ENCODE measurements around the gene CUL3. TPM values are rescaled to one million over a fixed set of nuclear protein-coding genes. Genes with fewer than 3 reads are reported as not detected.
A peak's percentile ranks its signal among the peaks of the same experiment; 100 is the strongest.
"Not testable (repeated sequence)": the region's sequence is repeated elsewhere in the genome, so short reads cannot be mapped to it uniquely, and the experiment has no call there.

Gene CUL3
- total and polyA plus RNA-seq, 5 donors, result 61.2 to 72.4 (median 65.3) TPM

DNA sequence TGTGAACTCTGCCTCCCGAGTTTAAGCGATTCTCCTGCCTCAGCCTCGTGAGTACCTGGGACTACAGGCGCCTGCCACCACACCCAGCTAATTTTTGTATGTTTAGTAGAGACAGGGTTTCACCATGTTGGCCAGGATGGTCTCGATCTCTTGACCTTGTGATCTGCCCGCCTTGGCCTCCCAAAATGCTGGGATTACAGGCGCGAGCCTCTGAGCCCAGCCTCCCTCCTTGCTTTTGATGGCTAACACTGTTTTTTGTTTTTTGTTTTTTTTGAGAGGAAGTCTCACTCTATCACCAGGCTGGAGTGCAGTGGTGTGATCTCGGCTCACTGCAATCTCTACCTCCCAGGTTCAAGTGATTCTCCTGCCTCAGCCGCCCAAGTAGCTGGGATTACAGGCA is 68.8 kb downstream of the CUL3 start:
- H3K9me3 ChIP-seq (ENCODE audit: control insufficient read depth, low read length); H3K4me1 ChIP-seq (ENCODE audit: control insufficient read depth, insufficient read depth, low read length); H3K27me3 ChIP-seq (ENCODE audit: control insufficient read depth, insufficient read depth); H3K4me3 ChIP-seq (ENCODE audit: low read length); H3K27ac ChIP-seq (ENCODE audit: low read length); DNase-seq; intact Hi-C loops (cut with DNase I); ATAC-seq: not testable (repeated sequence)
- WGBS, result 97% methylated on average over 10 of the region's 10 CpGs

GRCh38 chr2:224513991-224514390 is 71.2 kb downstream of the CUL3 start:
- H3K27ac ChIP-seq (ENCODE audit: low read length), result no peak overlapping the region
- H3K27me3 ChIP-seq (ENCODE audit: control insufficient read depth, insufficient read depth), result no peaks in the 10 kb centered on the region
- no peaks in the 10 kb centered on the region for H3K4me1 ChIP-seq (ENCODE audit: control insufficient read depth, insufficient read depth, low read length)
- no peaks in the 10 kb centered on the region for H3K9me3 ChIP-seq (ENCODE audit: control insufficient read depth, low read length)
- intact Hi-C loops (cut with DNase I), result no loop called here
- DNase-seq (no peak), ATAC-seq (no peak)
- 50% methylated on average over 3 of the region's 3 CpGs for WGBS
- H3K4me3 ChIP-seq (ENCODE audit: low read length), result no peak overlapping the region

GRCh38 chr2:224507789-224508188 is 77.4 kb downstream of the CUL3 start:
- no peak overlapping the region for H3K27ac ChIP-seq (ENCODE audit: low read length)
- 97% methylated on average over 1 of the region's 1 CpG for WGBS
- DNase-seq (no peak), ATAC-seq (no peak)
- no peaks in the 10 kb centered on the region for H3K27me3 ChIP-seq (ENCODE audit: control insufficient read depth, insufficient read depth)
- H3K4me3 ChIP-seq (ENCODE audit: low read length), result no peak overlapping the region
- H3K9me3 ChIP-seq (ENCODE audit: control insufficient read depth, low read length), result no peaks in the 10 kb centered on the region
- H3K4me1 ChIP-seq (ENCODE audit: control insufficient read depth, insufficient read depth, low read length), result no peaks in the 10 kb centered on the region
- intact Hi-C loops (cut with DNase I), result no loop called here

DNA sequence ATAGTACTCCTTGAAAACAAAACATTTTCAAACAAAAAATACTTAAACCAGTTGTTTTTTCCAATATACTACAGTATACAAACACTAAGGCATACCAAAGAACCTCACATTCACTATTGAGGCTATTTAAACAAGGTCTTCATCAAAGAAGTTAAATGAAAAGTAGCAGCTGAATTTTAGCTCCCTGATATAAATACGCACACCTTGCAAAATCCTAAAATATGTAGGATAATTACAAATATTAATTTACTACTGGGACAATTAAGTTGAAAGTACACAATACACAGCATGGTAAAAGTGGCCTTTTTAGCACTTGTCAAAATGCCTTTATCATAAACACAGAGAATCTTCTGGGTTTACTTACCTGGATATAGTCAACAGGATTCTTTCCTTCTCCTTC is 78.7 kb downstream of the CUL3 start:
- intact Hi-C loops (cut with DNase I), result no loop called here

DNA sequence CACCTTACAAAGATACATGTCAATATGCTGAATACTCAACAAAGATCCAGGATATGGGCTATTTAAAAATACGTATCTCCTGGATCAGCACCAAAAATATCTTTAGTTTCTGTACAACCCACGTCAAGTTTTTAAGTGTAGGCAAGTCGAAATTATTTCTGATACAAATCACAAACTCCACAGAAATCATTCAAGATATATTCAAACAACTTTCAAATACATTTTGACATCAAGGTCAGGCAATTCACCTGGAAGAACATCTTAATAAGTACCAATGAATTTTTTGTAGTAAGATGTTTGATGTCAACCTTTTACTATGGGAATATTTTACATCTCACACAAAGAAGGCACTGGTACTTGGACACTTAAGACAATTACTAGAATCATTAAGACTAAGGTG is 86.2 kb downstream of the CUL3 start:
- H3K4me1 ChIP-seq (ENCODE audit: control insufficient read depth, insufficient read depth, low read length), result no peaks in the 10 kb centered on the region
- H3K27ac ChIP-seq (ENCODE audit: low read length), result no peak overlapping the region
- WGBS, result 79% methylated on average over 3 of the region's 3 CpGs
- H3K27me3 ChIP-seq (ENCODE audit: control insufficient read depth, insufficient read depth), result no peaks in the 10 kb centered on the region
- intact Hi-C loops (cut with DNase I), result no loop called here
- no peak overlapping the region for H3K4me3 ChIP-seq (ENCODE audit: low read length)
- no peaks in the 10 kb centered on the region for H3K9me3 ChIP-seq (ENCODE audit: control insufficient read depth, low read length)
- ATAC-seq, result no peak
- DNase-seq, result no peak

More for the DNA sequence above, 78.7 kb downstream of the CUL3 start:
- DNase-seq (no peak), ATAC-seq (no peak)
- Histone ChIP-seq H3K27me3 (ENCODE audit: control insufficient read depth, insufficient read depth) (no peaks in the 10 kb centered on the region), H3K4me1 (ENCODE audit: control insufficient read depth, insufficient read depth, low read length) (no peaks in the 10 kb centered on the region), H3K4me3 (ENCODE audit: low read length) (no peak overlapping the region), H3K9me3 (ENCODE audit: control insufficient read depth, low read length) (no peaks in the 10 kb centered on the region), H3K27ac (ENCODE audit: low read length) (no peak overlapping the region)
- WGBS, result 96% methylated on average over 1 of the region's 1 CpG

- Histone ChIP-seq H3K9me3 (ENCODE audit: control insufficient read depth, low read length) (no peaks in the 10 kb centered on the region), H3K27me3 (ENCODE audit: control insufficient read depth, insufficient read depth) (no peaks in the 10 kb centered on the region), H3K4me1 (ENCODE audit: control insufficient read depth, insufficient read depth, low read length) (no peaks in the 10 kb centered on the region), H3K27ac (ENCODE audit: low read length) (no peak overlapping the region), H3K4me3 (ENCODE audit: low read length) (no peak overlapping the region)
- DNase-seq, result no peak
- intact Hi-C loops (cut with DNase I), result no loop called here
- ATAC-seq, result no peak
- WGBS, result 94% methylated on average over 2 of the region's 2 CpGs
Observed at GRCh38 chr2:224492531-224492930, 92.6 kb downstream of the CUL3 start.

DNA sequence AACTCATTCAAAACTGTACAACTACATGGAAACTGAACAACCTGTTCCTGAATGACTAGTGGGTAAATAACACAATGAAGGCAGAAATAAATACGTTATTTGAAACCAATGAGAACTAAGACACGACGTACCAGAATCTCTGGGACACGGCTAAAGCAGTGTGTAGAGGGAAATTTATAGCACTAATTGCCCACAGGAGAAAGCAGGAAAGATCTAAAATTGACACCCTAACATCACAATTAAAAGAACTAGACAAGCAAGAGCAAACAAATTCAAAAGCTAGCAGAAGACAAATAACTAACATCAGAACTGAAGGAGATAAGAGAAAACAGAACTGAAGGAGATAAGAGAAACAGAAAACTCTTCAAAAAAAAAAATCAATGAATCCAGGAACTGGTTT is 97.2 kb downstream of the CUL3 start:
- DNase-seq; intact Hi-C loops (cut with DNase I); ATAC-seq; H3K4me3 ChIP-seq (ENCODE audit: low read length); H3K4me1 ChIP-seq (ENCODE audit: control insufficient read depth, insufficient read depth, low read length); H3K27me3 ChIP-seq (ENCODE audit: control insufficient read depth, insufficient read depth); H3K9me3 ChIP-seq (ENCODE audit: control insufficient read depth, low read length); H3K27ac ChIP-seq (ENCODE audit: low read length): not testable (repeated sequence)
- WGBS, result over 99% methylated on average over 4 of the region's 4 CpGs

- WGBS, result 78% methylated on average over 18 of the region's 18 CpGs
- intact Hi-C loops (cut with DNase I); H3K4me1 ChIP-seq (ENCODE audit: control insufficient read depth, insufficient read depth, low read length); H3K9me3 ChIP-seq (ENCODE audit: control insufficient read depth, low read length); H3K4me3 ChIP-seq (ENCODE audit: low read length); H3K27ac ChIP-seq (ENCODE audit: low read length); H3K27me3 ChIP-seq (ENCODE audit: control insufficient read depth, insufficient read depth): not testable (repeated sequence)
- ATAC-seq (peak; percentile 40 to 52), DNase-seq (peak; percentile 18 to 38 (median 36))
Observed at GRCh38 chr2:224485081-224486014, 99.8 kb downstream of the CUL3 start.

DNA sequence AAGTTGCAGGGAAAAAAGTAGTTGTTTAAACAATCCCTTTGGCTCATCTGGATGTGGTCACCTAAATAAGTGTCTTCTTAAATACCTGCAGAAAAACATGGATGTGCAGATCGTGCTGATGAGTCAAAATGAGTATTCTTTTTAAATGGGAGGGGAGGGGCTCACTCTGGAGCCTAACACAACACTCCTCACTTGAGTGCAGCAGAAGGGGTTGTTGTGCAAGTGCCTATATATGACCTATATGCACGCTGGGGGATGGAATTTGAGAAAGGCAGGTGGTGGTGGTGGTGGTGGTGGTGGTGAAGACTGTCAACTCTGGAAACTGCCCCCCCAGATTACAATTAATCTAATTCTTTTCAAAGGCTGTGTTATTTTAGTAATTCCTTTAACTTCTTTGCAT is 105.3 kb downstream of the CUL3 start:
- intact Hi-C loops (cut with DNase I), result no loop called here
- WGBS, result 92% methylated on average over 2 of the region's 2 CpGs
- H3K4me3 ChIP-seq (ENCODE audit: low read length), result no peak overlapping the region

DNA sequence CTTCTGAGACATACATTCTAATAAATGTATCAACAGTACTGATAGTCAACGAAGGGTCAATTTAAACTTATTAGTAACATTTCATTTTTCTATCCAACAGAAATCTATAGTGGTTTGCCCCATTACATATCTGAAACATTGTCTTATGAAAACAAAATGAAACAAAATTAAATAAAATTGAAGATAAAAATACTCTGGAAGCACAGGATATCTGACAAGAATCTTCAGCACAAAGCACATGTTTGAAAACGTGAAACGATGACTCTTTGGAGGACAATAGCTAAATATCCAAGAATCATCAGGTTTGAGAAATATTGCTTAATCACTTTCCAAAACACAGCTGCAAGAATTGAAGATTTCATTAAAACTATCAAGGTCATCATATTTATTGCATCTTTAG is 112.3 kb downstream of the CUL3 start:
- intact Hi-C loops (cut with DNase I), result no loop called here
- no peaks in the 10 kb centered on the region for H3K4me1 ChIP-seq (ENCODE audit: control insufficient read depth, insufficient read depth, low read length)
- 93% methylated on average over 3 of the region's 3 CpGs for WGBS

More for the DNA sequence above, 105.3 kb downstream of the CUL3 start:
- ATAC-seq (no peak), DNase-seq (no peak)
- Histone ChIP-seq H3K27me3 (ENCODE audit: control insufficient read depth, insufficient read depth) (no peaks in the 10 kb centered on the region), H3K9me3 (ENCODE audit: control insufficient read depth, low read length) (no peaks in the 10 kb centered on the region), H3K27ac (ENCODE audit: low read length) (no peak overlapping the region), H3K4me1 (ENCODE audit: control insufficient read depth, insufficient read depth, low read length) (no peaks in the 10 kb centered on the region)

GRCh38 chr2:224472137-224472536 is 113.0 kb downstream of the CUL3 start:
- Histone ChIP-seq H3K4me1 (ENCODE audit: control insufficient read depth, insufficient read depth, low read length) (no peaks in the 10 kb centered on the region), H3K9me3 (ENCODE audit: control insufficient read depth, low read length) (no peaks in the 10 kb centered on the region), H3K27ac (ENCODE audit: low read length) (no peak overlapping the region), H3K4me3 (ENCODE audit: low read length) (no peak overlapping the region), H3K27me3 (ENCODE audit: control insufficient read depth, insufficient read depth) (no peaks in the 10 kb centered on the region)
- WGBS, result 96% methylated on average over 3 of the region's 3 CpGs
- DNase-seq (no peak), ATAC-seq (no peak)
- intact Hi-C loops (cut with DNase I), result no loop called here

More for the DNA sequence above, 112.3 kb downstream of the CUL3 start:
- Histone ChIP-seq H3K27ac (ENCODE audit: low read length) (no peak overlapping the region), H3K9me3 (ENCODE audit: control insufficient read depth, low read length) (no peaks in the 10 kb centered on the region), H3K4me3 (ENCODE audit: low read length) (no peak overlapping the region), H3K27me3 (ENCODE audit: control insufficient read depth, insufficient read depth) (no peaks in the 10 kb centered on the region)
- DNase-seq (no peak), ATAC-seq (no peak)
